NCI-H82 (cell line): ENCODE results near the gene GALNT12.

Source experiments
- DNase-seq: peaks from one replicate; lab custom pipeline; 2025; lab: John Stamatoyannopoulos, UW

Gene GALNT12

GRCh38 chr9:98807070-98807813 lies at the start of gene GALNT12:
TSS of gene GALNT12 (plus strand) at chr9:98807670. CDS start at chr9:98807699, 29 bp downstream.
- DNase-seq = peak; percentile 42

- DNase-seq = peak; percentile 91
These were observed 47.2 kb upstream of the GALNT12 start for GRCh38 chr9:98760231-98760630.

- no peak for DNase-seq
These were observed 43.3 kb upstream of the GALNT12 start for GRCh38 chr9:98763986-98764745.

GRCh38 chr9:98765256-98765655 lies 42.2 kb upstream of the GALNT12 start:
- no peak for DNase-seq

- no peak for DNase-seq
These were observed 40.9 kb upstream of the GALNT12 start for GRCh38 chr9:98766586-98766985.

GRCh38 chr9:98767196-98767595 lies 40.3 kb upstream of the GALNT12 start:
- no peak for DNase-seq

GRCh38 chr9:98767915-98768314 lies 39.6 kb upstream of the GALNT12 start:
- no peak for DNase-seq

GRCh38 chr9:98768344-98768743 lies 39.1 kb upstream of the GALNT12 start:
- DNase-seq = no peak

GRCh38 chr9:98770717-98771116 lies 36.8 kb upstream of the GALNT12 start:
- no peak for DNase-seq

- no peak for DNase-seq
These were observed 36.1 kb upstream of the GALNT12 start for GRCh38 chr9:98771209-98771874.

- DNase-seq = no peak
These were observed 34.9 kb upstream of the GALNT12 start for GRCh38 chr9:98772364-98773155.

GRCh38 chr9:98773721-98774120 lies 33.7 kb upstream of the GALNT12 start:
- DNase-seq = peak; percentile 13

- peak; percentile 18 for DNase-seq
These were observed 32.7 kb upstream of the GALNT12 start for GRCh38 chr9:98774746-98775145.

- DNase-seq = peak; percentile 94
These were observed 31.5 kb upstream of the GALNT12 start for GRCh38 chr9:98775831-98776441.

GRCh38 chr9:98777618-98778017 lies 29.9 kb upstream of the GALNT12 start:
- no peak for DNase-seq

GRCh38 chr9:98778251-98778650 lies 29.2 kb upstream of the GALNT12 start:
- DNase-seq = no peak

GRCh38 chr9:98778711-98779530 lies 28.5 kb upstream of the GALNT12 start:
- peak; percentile 91 for DNase-seq

- DNase-seq = peak; percentile 21
These were observed 27.3 kb upstream of the GALNT12 start for GRCh38 chr9:98780059-98780749.

GRCh38 chr9:98781588-98782383 lies 25.7 kb upstream of the GALNT12 start:
- DNase-seq = no peak
